ENCODE data around the gene ALDH1L1.

Gene ALDH1L1

GRCh38 chr3:126152458-126152857 lies 27.9 kb downstream of the ALDH1L1 start (continued):
- TF ChIP-seq PPARA (CRISPR knock-in tag; IDR thresholded peaks at IDR 0.05; ENCODE audit: borderline replicate concordance), result no peak
- TF ChIP-seq ZC3H10 (CRISPR knock-in tag; IDR thresholded peaks at IDR 0.05), result no peak
- no peak for TF ChIP-seq OSR1 (CRISPR knock-in tag; IDR thresholded peaks at IDR 0.05)

GRCh38 chr3:126151562-126152302 lies 28.7 kb downstream of the ALDH1L1 start:
- ATAC-seq, result no peak
- TF ChIP-seq ARNTL (CRISPR knock-in tag; IDR thresholded peaks at IDR 0.05; ENCODE audit: borderline replicate concordance, low read depth) (no peak), ISL1 (CRISPR knock-in tag; IDR thresholded peaks at IDR 0.05) (no peak), GLIS3 (CRISPR knock-in tag; IDR thresholded peaks at IDR 0.05) (no peak), SNAI2 (CRISPR knock-in tag; IDR thresholded peaks at IDR 0.05) (no peak), POU6F1 (CRISPR knock-in tag; IDR thresholded peaks at IDR 0.05; ENCODE audit: borderline replicate concordance, low read depth) (no peak), ZNF70 (CRISPR knock-in tag; IDR thresholded peaks at IDR 0.05) (no peak), OSR1 (CRISPR knock-in tag; IDR thresholded peaks at IDR 0.05) (no peak), ZNF8 (CRISPR knock-in tag; IDR thresholded peaks at IDR 0.05) (no peak), CSDC2 (CRISPR knock-in tag; IDR thresholded peaks at IDR 0.05) (no peak), PPARA (CRISPR knock-in tag; IDR thresholded peaks at IDR 0.05; ENCODE audit: borderline replicate concordance) (no peak), TOX (CRISPR knock-in tag; IDR thresholded peaks at IDR 0.05; ENCODE audit: borderline replicate concordance) (no peak), CSRNP3 (CRISPR knock-in tag; IDR thresholded peaks at IDR 0.05) (no peak)

- no peak for ATAC-seq
- TF ChIP-seq ZFP3 (CRISPR knock-in tag; IDR thresholded peaks at IDR 0.05) (no peak), ISL1 (CRISPR knock-in tag; IDR thresholded peaks at IDR 0.05) (no peak), GLIS3 (CRISPR knock-in tag; IDR thresholded peaks at IDR 0.05) (no peak), CREB5 (CRISPR knock-in tag; IDR thresholded peaks at IDR 0.05; ENCODE audit: low read depth) (no peak), PATZ1 (CRISPR knock-in tag; IDR thresholded peaks at IDR 0.05; ENCODE audit: borderline replicate concordance) (no peak), ZNF565 (CRISPR knock-in tag; conservative IDR thresholded peaks at IDR 0.05; ENCODE audit: low read depth) (no peak), RARB (CRISPR knock-in tag; IDR thresholded peaks at IDR 0.05) (no peak), ZNF8 (CRISPR knock-in tag; IDR thresholded peaks at IDR 0.05) (no peak), ESRRG (CRISPR knock-in tag; IDR thresholded peaks at IDR 0.05) (no peak), TCF4 (CRISPR knock-in tag; IDR thresholded peaks at IDR 0.05; ENCODE audit: borderline replicate concordance) (no peak), TSHZ2 (CRISPR knock-in tag; IDR thresholded peaks at IDR 0.05) (no peak), ZFP30 (CRISPR knock-in tag; IDR thresholded peaks at IDR 0.05) (no peak)
These were observed 30.3 kb downstream of the ALDH1L1 start for GRCh38 chr3:126149960-126150515.

All from SK-N-SH treated with all-trans-retinoic acid at 6 μM for 48 hours (cell line).